Naive thymus-derived CD4-positive, alpha-beta T cell (primary cell): ENCODE measurements around the gene RAB28. TPM values are rescaled to one million over a fixed set of nuclear protein-coding genes. Genes with fewer than 3 reads are reported as not detected.
"Not testable (repeated sequence)": the region's sequence is repeated elsewhere in the genome, so short reads cannot be mapped to it uniquely, and the experiment has no call there.

Source experiments
- ATAC-seq: fragments of 150-1000 bp; cut with Tn5 transposase; 2 replicates; pipeline ENCODE4 v1.10.0; 2021; ENCODE audit warnings: mild to moderate bottlenecking, moderate library complexity
- CTCF ChIA-PET: fragments of 350-600 bp; sonication (Branson Sonifier 250); formaldehyde crosslinking; loops from one replicate; lab custom pipeline; 2021; ENCODE audit warnings: antibody characterized with exemption; lab: Charles Lee
- POLR2A ChIA-PET: fragments of 350-600 bp; sonication (Branson Sonifier 250); formaldehyde crosslinking; loops from one replicate; lab custom pipeline; 2021; ENCODE audit warnings: antibody characterized with exemption, inconsistent platforms; lab: Charles Lee
- DNase-seq, 9 donors: peaks; one replicate each; pipeline versions ENCODE4 v3.0.0 to v3.0.0-alpha.2; 2020 to 2022; ENCODE audit warnings: mixed read lengths in 1 of 9
- H3K27ac ChIP-seq: one replicate; pipeline ENCODE4 v1.7.0; 2013; ENCODE audit warnings: mild to moderate bottlenecking, low read depth, low read length, moderate library complexity
- H3K27me3 ChIP-seq, 2 donors: one replicate each; pipeline ENCODE4 v1.7.0; 2013; ENCODE audit warnings: low read length in 2 of 2, mild to moderate bottlenecking in 2 of 2, moderate library complexity in 2 of 2; ENCODE audit not compliant: control insufficient read depth in 2 of 2, insufficient read depth in 2 of 2
- H3K36me3 ChIP-seq, 3 experiments: 1 replicate in 2 of 3; 2 replicates in 1 of 3; pipeline ENCODE4 v1.7.0; 2013; ENCODE audit warnings: low read length in 3 of 3, mild to moderate bottlenecking in 3 of 3, moderate library complexity in 1 of 3; ENCODE audit not compliant: insufficient read depth in 3 of 3, control insufficient read depth in 2 of 3
- H3K4me1 ChIP-seq, 2 donors: one replicate each; pipeline ENCODE4 v1.7.0; 2013; ENCODE audit warnings: low read length in 2 of 2, mild to moderate bottlenecking in 2 of 2, moderate library complexity in 1 of 2; ENCODE audit not compliant: control insufficient read depth in 2 of 2, insufficient read depth in 2 of 2
- H3K4me3 ChIP-seq: 2 replicates; pipeline ENCODE4 v1.7.0; 2013; ENCODE audit warnings: mild to moderate bottlenecking, low read length
- H3K9me3 ChIP-seq, 3 experiments: 1 replicate in 2 of 3; 2 replicates in 1 of 3; pipeline ENCODE4 v1.7.0; 2013; ENCODE audit warnings: low read length in 3 of 3; ENCODE audit not compliant: control insufficient read depth in 2 of 3
- H3K27ac Mint-ChIP-seq, 9 donors: one replicate each; pipeline ENCODE4 v1.8.0; 2020 to 2022; ENCODE audit warnings: mixed read lengths in 9 of 9, mild to moderate bottlenecking in 8 of 9, moderate library complexity in 5 of 9, inconsistent platforms in 2 of 9
- H3K27me3 Mint-ChIP-seq, 5 donors: one replicate each; pipeline ENCODE4 v1.8.0; 2021 to 2022; ENCODE audit warnings: mixed read lengths in 5 of 5, mild to moderate bottlenecking in 1 of 5
- H3K36me3 Mint-ChIP-seq, 5 donors: one replicate each; pipeline ENCODE4 v1.8.0; 2020 to 2022; ENCODE audit warnings: mixed read lengths in 5 of 5, mild to moderate bottlenecking in 3 of 5, inconsistent platforms in 1 of 5
- H3K4me1 Mint-ChIP-seq, 7 donors: one replicate each; pipeline ENCODE4 v1.8.0; 2020 to 2022; ENCODE audit warnings: mixed read lengths in 7 of 7, mild to moderate bottlenecking in 3 of 7, inconsistent platforms in 1 of 7
- H3K4me3 Mint-ChIP-seq, 10 donors: one replicate each; pipeline ENCODE4 v1.8.0; 2020 to 2022; ENCODE audit warnings: mild to moderate bottlenecking in 10 of 10, mixed read lengths in 10 of 10, moderate library complexity in 6 of 10, inconsistent platforms in 2 of 10
- H3K9me3 Mint-ChIP-seq, 11 donors: one replicate each; pipeline ENCODE4 v1.8.0; 2020 to 2022; ENCODE audit warnings: mixed read lengths in 11 of 11, mild to moderate bottlenecking in 4 of 11, inconsistent platforms in 1 of 11, moderate library complexity in 1 of 11
- intact Hi-C, 2 donors: fragments of 100-400 bp; cut with micrococcal nuclease; formaldehyde crosslinking; loops; one replicate each; pipeline ENCODE4 v1.15.1; 2023
- polyA plus RNA-seq, 2 donors: library from polyadenylated mRNA; unstranded; fragments of 300-500 nt; fragmentation: Illumina TruSeq; gene quantifications; one replicate each; pipeline ENCODE4 v1.2.3, GENCODE V29; 2021
- total RNA-seq, 6 experiments: library from RNA in 5 of 6; stranded (reverse) in 5 of 6; gene quantifications; 1 replicate in 5 of 6; 2 replicates in 1 of 6; pipeline ENCODE4 v1.2.3 and lab custom pipeline; 2021 to 2026

The RAB28 gene
- total and polyA plus RNA-seq, 7 experiments from 2014 or later = 8.0 to 16.1 (median 14.0) TPM

GRCh38 chr4:13415068-13415785 is 68.9 kb downstream of the RAB28 start:
- H3K9me3 ChIP-seq = no peaks in the 10 kb centered on the region
- no peak overlapping the region for H3K4me3 ChIP-seq
- Mint-ChIP-seq H3K27ac (no peak overlapping the region), H3K36me3 (peaks cover 18 to 58% (median 45%) of the 10 kb centered on the region in 5 donors), H3K9me3 (peaks cover 0 to 27% (median 13%) of the 10 kb centered on the region in 11 donors), H3K4me3 (no peak overlapping the region), H3K4me1 (peaks cover 5 to 56% (median 41%) of the 10 kb centered on the region in 7 donors), H3K27me3 (no peaks in the 10 kb centered on the region)
- DNase-seq (no peak), ATAC-seq (no peak)
- ChIA-PET POLR2A (no interaction called here), CTCF (no interaction called here)
- intact Hi-C loops = no loop called here
- no peaks in the 10 kb centered on the region for H3K27me3 ChIP-seq
- no peaks in the 10 kb centered on the region for H3K4me1 ChIP-seq
- H3K36me3 ChIP-seq = no peaks in the 10 kb centered on the region
- H3K27ac ChIP-seq = no peak overlapping the region

DNA sequence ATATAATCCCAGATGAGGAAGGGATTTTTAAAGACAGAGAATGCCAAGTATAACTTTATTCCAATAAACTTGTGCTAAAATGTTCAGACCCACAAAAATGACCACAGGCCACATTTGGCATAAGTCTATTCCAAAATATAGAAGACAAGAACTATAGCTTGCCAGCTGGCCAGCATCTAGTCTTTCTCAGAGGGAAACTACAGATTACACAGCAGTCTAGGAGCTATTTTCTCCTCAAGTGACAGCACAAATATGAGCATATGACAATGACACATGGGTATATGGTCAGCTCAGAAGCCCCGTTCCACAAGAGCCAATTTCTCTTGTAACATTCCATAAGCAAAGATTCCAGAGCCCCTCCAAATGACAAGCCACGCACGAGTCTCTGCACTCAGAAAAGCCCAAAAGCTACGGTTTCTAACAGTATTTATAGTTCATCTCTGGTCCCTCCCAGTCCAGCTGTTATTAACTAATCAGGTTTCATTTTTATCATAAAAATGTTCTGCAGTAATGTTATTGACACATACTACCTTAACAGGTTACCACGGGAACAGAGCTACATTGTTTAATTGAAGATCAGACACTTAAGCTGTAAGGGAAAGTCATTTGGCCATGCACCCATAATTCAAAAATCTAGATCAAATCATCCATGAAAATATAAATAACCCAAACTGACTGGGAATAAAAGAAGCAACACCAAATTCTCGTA is 70.3 kb downstream of the RAB28 start:
- Mint-ChIP-seq H3K9me3 (peaks cover 0 to 14% (median 6%) of the 10 kb centered on the region in 11 donors), H3K4me3 (no peak overlapping the region)
- H3K4me1 ChIP-seq = no peaks in the 10 kb centered on the region

DNA sequence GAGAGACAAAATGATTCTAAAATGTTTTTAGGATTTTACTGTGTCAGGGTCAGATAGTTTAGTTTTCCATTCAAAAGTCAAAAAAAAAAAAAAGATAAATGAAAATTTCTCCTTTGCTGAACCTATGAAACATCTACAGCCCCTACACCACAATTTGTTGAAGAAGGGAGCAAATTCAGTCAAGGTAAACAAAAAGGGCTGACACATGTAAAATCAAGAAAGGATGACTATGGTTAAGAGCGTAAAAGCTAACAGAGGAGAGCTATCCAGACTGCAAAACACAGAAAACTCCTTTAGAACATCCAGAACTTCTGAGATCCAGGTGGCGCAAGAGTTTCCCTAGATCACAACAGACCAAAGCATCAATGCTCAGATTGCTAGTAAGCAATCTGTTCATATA is 72.2 kb downstream of the RAB28 start:
- CTCF ChIA-PET = no interaction called here
- H3K9me3 ChIP-seq = no peaks in the 10 kb centered on the region
- H3K27me3 ChIP-seq = no peaks in the 10 kb centered on the region
- no peaks in the 10 kb centered on the region for H3K4me1 ChIP-seq
- DNase-seq (no peak), ATAC-seq (no peak)
- Mint-ChIP-seq H3K36me3 (peaks cover 12 to 51% (median 25%) of the 10 kb centered on the region in 5 donors), H3K4me1 (peaks cover 5 to 39% (median 29%) of the 10 kb centered on the region in 7 donors), H3K4me3 (no peak overlapping the region), H3K27me3 (no peaks in the 10 kb centered on the region), H3K27ac (peak overlapping the region in 1 of 9 donors; percentile 23), H3K9me3 (peaks cover 0 to 8% (median 3%) of the 10 kb centered on the region in 11 donors)
- POLR2A ChIA-PET = no interaction called here
- intact Hi-C loops = loop anchor here in 1 of 2 donors (2.0 kb wide), 1 partner anchor 15 kb away; no protein-coding TSS in a partner anchor
- no peak overlapping the region for H3K4me3 ChIP-seq
- H3K36me3 ChIP-seq = no peaks in the 10 kb centered on the region
- H3K27ac ChIP-seq = no peak overlapping the region

More for the DNA sequence above, 70.3 kb downstream of the RAB28 start:
- H3K27ac ChIP-seq = no peak overlapping the region
- intact Hi-C loops = no loop called here
- H3K27me3 Mint-ChIP-seq = no peaks in the 10 kb centered on the region
- no peak overlapping the region for H3K4me3 ChIP-seq
- POLR2A ChIA-PET = no interaction called here
- H3K9me3 ChIP-seq = no peaks in the 10 kb centered on the region
- CTCF ChIA-PET = no interaction called here
- H3K36me3 ChIP-seq = no peaks in the 10 kb centered on the region
- no peaks in the 10 kb centered on the region for H3K27me3 ChIP-seq
- no peak for DNase-seq
- H3K4me1 Mint-ChIP-seq = peaks cover 5 to 48% (median 37%) of the 10 kb centered on the region in 7 donors
- ATAC-seq = no peak
- no peak overlapping the region for H3K27ac Mint-ChIP-seq
- H3K36me3 Mint-ChIP-seq = peaks cover 9 to 56% (median 32%) of the 10 kb centered on the region in 5 donors

GRCh38 chr4:13409324-13409723 is 74.8 kb downstream of the RAB28 start:
- Histone ChIP-seq H3K27me3 (no peaks in the 10 kb centered on the region), H3K27ac (no peak overlapping the region), H3K36me3 (no peaks in the 10 kb centered on the region), H3K4me3 (no peak overlapping the region), H3K4me1 (no peaks in the 10 kb centered on the region), H3K9me3 (no peaks in the 10 kb centered on the region)
- DNase-seq (no peak), ATAC-seq (no peak)
- Mint-ChIP-seq H3K27ac (no peak overlapping the region), H3K27me3 (no peaks in the 10 kb centered on the region), H3K4me3 (no peak overlapping the region), H3K4me1 (peaks cover 5 to 27% (median 20%) of the 10 kb centered on the region in 7 donors), H3K9me3 (peaks cover 0 to 13% (median 4%) of the 10 kb centered on the region in 11 donors), H3K36me3 (peaks cover 7 to 42% (median 17%) of the 10 kb centered on the region in 5 donors)
- intact Hi-C loops = no loop called here
- CTCF ChIA-PET = no interaction called here
- POLR2A ChIA-PET = interaction anchor here (0.6 kb wide), 1 partner anchor 1932 kb away, joined by 3 read pairs; no protein-coding TSS in a partner anchor

- Mint-ChIP-seq H3K9me3 (peaks cover 0 to 13% (median 4%) of the 10 kb centered on the region in 11 donors), H3K36me3 (peaks cover 7 to 35% (median 14%) of the 10 kb centered on the region in 5 donors)
- H3K27ac ChIP-seq, H3K9me3 ChIP-seq, H3K36me3 ChIP-seq, POLR2A ChIA-PET, H3K27ac Mint-ChIP-seq, H3K4me1 ChIP-seq, DNase-seq, ATAC-seq, H3K27me3 ChIP-seq, H3K4me3 Mint-ChIP-seq, H3K4me3 ChIP-seq, H3K4me1 Mint-ChIP-seq, intact Hi-C loops, H3K27me3 Mint-ChIP-seq: not testable (repeated sequence)
- CTCF ChIA-PET = interaction anchor here (0.8 kb wide), 1 partner anchor 61 kb away, joined by 3 read pairs; no protein-coding TSS in a partner anchor
Measured at GRCh38 chr4:13406156-13406555, 78.0 kb downstream of the RAB28 start.

DNA sequence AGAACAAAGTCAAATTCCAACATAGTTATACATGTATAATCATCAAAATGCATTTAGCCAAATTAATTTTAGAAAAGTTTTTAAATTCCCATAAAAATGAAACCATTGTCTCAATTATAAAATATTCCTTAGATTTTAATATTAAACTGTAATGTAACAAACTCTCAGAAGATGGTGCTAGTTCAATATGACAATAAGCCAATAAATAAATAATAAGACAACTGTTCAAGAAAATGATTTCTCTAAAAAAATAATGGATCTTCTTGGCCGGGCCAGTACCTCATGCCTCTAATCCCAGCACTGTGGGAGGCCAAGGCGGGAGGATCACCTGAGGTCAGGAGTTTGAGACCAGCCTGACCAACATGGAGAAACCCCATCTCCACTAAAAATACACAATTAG is 80.3 kb downstream of the RAB28 start:
- H3K27ac Mint-ChIP-seq = no peak overlapping the region
- ChIA-PET CTCF (no interaction called here), POLR2A (no interaction called here)
- H3K27ac ChIP-seq = no peak overlapping the region
- no peaks in the 10 kb centered on the region for H3K27me3 ChIP-seq
- H3K4me3 ChIP-seq = no peak overlapping the region
- H3K27me3 Mint-ChIP-seq = no peaks in the 10 kb centered on the region
- no peaks in the 10 kb centered on the region for H3K36me3 ChIP-seq
- peaks cover 7 to 30% (median 14%) of the 10 kb centered on the region in 5 donors for H3K36me3 Mint-ChIP-seq
- DNase-seq (no peak), ATAC-seq (no peak)
- intact Hi-C loops = no loop called here
- H3K4me3 Mint-ChIP-seq = no peak overlapping the region
- no peaks in the 10 kb centered on the region for H3K9me3 ChIP-seq
- H3K4me1 ChIP-seq = no peaks in the 10 kb centered on the region
- peaks cover 0 to 5% (median 0%) of the 10 kb centered on the region in 7 donors for H3K4me1 Mint-ChIP-seq
- H3K9me3 Mint-ChIP-seq = peaks cover 0 to 13% (median 2%) of the 10 kb centered on the region in 11 donors
